ENCODE measurements around the gene HCK. TPM values are rescaled to one million over a fixed set of nuclear protein-coding genes. Genes with fewer than 3 reads are reported as not detected.

HCK gene
- polyA plus RNA-seq, 1 of the 3 experiments (the other 2 are of a cell fraction) = not detected

DNA sequence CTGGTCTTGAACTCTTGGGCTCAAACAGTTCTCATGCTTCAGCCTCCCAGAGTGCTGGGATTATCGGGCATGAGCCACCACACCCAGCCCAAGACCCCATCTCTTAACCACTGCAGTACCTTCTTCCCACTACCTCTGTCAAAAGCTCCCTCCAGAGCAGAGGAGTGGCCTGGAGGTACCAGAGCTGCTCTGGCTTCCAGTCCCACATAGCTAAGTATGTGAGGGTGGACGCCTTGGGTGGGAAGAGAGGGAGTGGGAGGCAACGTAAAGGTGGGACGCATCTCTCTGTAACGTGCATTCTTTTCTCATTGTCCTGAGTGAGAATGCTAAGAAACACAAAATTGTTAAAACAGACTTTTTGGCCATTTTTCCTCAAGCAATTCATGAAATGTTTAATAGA is 82.0 kb downstream of the HCK start:
- 100% methylated on average over 5 of the region's 5 CpGs for whole genome bisulfite sequencing (ENCODE audit: low lambda C conversion rate)
- Histone ChIP-seq H3K9me3 (no peaks in the 10 kb centered on the region), H3F3A (replicated peaks; ENCODE audit: insufficient read depth) (no peaks in the 10 kb centered on the region), H2AFZ (ENCODE audit: low read depth) (no peak overlapping the region), H3K36me3 (replicated peaks in 1 of 2; ENCODE audit: control insufficient read depth in 1 of 2, insufficient read depth in 2 of 2, low read length in 1 of 2) (peaks cover 24 to 39% of the 10 kb centered on the region in 2 experiments), H3K9ac (no peak overlapping the region), H3K79me2 (ENCODE audit: insufficient read depth) (peaks cover 34% of the 10 kb centered on the region), H3K9me2 (no peaks in the 10 kb centered on the region), H3K27me3 (ENCODE audit: insufficient read depth) (no peaks in the 10 kb centered on the region), H4K20me1 (ENCODE audit: insufficient read depth) (peaks cover 53% of the 10 kb centered on the region), H3K27ac (ENCODE audit: low read depth in 2 of 2, low read length in 1 of 2) (no peak overlapping the region), H3K4me3 (ENCODE audit: low read depth in 2 of 2, low read length in 1 of 2) (no peak overlapping the region), H3K4me1 (ENCODE audit: control insufficient read depth in 1 of 2, insufficient read depth in 2 of 2, low read depth in 1 of 2, low read length in 1 of 2) (no peaks in the 10 kb centered on the region), H3K4me2 (no peak overlapping the region)
- no peak for TF ChIP-seq FOXJ3 (CRISPR knock-in tag; IDR thresholded peaks at IDR 0.05)
- TF ChIP-seq RCOR1 (IDR thresholded peaks at IDR 0.05; ENCODE audit: low read length) = no peak
- TF ChIP-seq, protein P1, sequence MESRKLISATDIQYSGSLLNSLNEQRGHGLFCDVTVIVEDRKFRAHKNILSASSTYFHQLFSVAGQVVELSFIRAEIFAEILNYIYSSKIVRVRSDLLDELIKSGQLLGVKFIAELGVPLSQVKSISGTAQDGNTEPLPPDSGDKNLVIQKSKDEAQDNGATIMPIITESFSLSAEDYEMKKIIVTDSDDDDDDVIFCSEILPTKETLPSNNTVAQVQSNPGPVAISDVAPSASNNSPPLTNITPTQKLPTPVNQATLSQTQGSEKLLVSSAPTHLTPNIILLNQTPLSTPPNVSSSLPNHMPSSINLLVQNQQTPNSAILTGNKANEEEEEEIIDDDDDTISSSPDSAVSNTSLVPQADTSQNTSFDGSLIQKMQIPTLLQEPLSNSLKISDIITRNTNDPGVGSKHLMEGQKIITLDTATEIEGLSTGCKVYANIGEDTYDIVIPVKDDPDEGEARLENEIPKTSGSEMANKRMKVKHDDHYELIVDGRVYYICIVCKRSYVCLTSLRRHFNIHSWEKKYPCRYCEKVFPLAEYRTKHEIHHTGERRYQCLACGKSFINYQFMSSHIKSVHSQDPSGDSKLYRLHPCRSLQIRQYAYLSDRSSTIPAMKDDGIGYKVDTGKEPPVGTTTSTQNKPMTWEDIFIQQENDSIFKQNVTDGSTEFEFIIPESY (IDR thresholded peaks at IDR 0.05; ENCODE audit: borderline replicate concordance, low read depth) = no peak
- no peak for TF ChIP-seq SMC3 (IDR thresholded peaks at IDR 0.05; ENCODE audit: low read depth, low read length)
- no peak for TF ChIP-seq TCF12 (IDR thresholded peaks at IDR 0.05)
- no peak for TF ChIP-seq GABPA (IDR thresholded peaks at IDR 0.05; ENCODE audit: low read depth)
- TF ChIP-seq, protein P2, sequence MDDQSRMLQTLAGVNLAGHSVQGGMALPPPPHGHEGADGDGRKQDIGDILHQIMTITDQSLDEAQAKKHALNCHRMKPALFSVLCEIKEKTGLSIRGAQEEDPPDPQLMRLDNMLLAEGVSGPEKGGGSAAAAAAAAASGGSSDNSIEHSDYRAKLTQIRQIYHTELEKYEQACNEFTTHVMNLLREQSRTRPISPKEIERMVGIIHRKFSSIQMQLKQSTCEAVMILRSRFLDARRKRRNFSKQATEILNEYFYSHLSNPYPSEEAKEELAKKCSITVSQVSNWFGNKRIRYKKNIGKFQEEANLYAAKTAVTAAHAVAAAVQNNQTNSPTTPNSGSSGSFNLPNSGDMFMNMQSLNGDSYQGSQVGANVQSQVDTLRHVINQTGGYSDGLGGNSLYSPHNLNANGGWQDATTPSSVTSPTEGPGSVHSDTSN (IDR thresholded peaks at IDR 0.05) = no peak
- TF ChIP-seq TAF1 (IDR thresholded peaks at IDR 0.05; ENCODE audit: borderline replicate concordance, low read depth, low read length) = no peak
- POLR2A ChIA-PET = no interaction called here
- no peak for DNase-seq
- CTCF ChIA-PET = interaction anchor here (1.5 kb wide), 1 partner anchor 42 kb away, joined by 4 read pairs; no protein-coding TSS in a partner anchor

- H3K27me3 ChIP-seq (ENCODE audit: insufficient read depth) = no peaks in the 10 kb centered on the region
- H2AFZ ChIP-seq (ENCODE audit: low read depth) = no peak overlapping the region
- DNase-seq = no peak
- TF ChIP-seq RAD21 (IDR thresholded peaks at IDR 0.05; ENCODE audit: low read length) = no peak
- TF ChIP-seq TAF1 (IDR thresholded peaks at IDR 0.05; ENCODE audit: borderline replicate concordance, low read depth, low read length) = no peak
- no peak for TF ChIP-seq RCOR1 (IDR thresholded peaks at IDR 0.05; ENCODE audit: low read length)
- TF ChIP-seq ELF1 (IDR thresholded peaks at IDR 0.05) = no peak
- no peak for TF ChIP-seq GATA2 (CRISPR knock-in tag; IDR thresholded peaks at IDR 0.05)
- TF ChIP-seq RXRA (IDR thresholded peaks at IDR 0.05; ENCODE audit: borderline replicate concordance, low read depth) = no peak
- TF ChIP-seq, protein P1 (IDR thresholded peaks at IDR 0.05; ENCODE audit: borderline replicate concordance, low read depth) = no peak
- no peak for TF ChIP-seq NRF1 (IDR thresholded peaks at IDR 0.05; ENCODE audit: low read depth, low read length)
- no peaks in the 10 kb centered on the region for H3K9me3 ChIP-seq
- no peak overlapping the region for H3K4me3 ChIP-seq (ENCODE audit: low read depth in 2 of 2, low read length in 1 of 2)
- POLR2A ChIA-PET = no interaction called here
- no peaks in the 10 kb centered on the region for H3F3A ChIP-seq (replicated peaks; ENCODE audit: insufficient read depth)
- no peak overlapping the region for H3K9ac ChIP-seq
- H3K4me1 ChIP-seq (ENCODE audit: control insufficient read depth in 1 of 2, insufficient read depth in 2 of 2, low read depth in 1 of 2, low read length in 1 of 2) = no peaks in the 10 kb centered on the region
- H3K4me2 ChIP-seq = no peak overlapping the region
- CTCF ChIA-PET = interaction anchor here (1.6 to 1.9 kb wide), 2 partner anchors 24 to 26 kb away, joined by 4 read pairs; no protein-coding TSS in a partner anchor
- peaks cover 14% of the 10 kb centered on the region; the same call in 1 of the 2 replicates for H3K79me2 ChIP-seq (ENCODE audit: insufficient read depth)
- no peaks in the 10 kb centered on the region for H3K9me2 ChIP-seq
- peaks cover 30 to 49% of the 10 kb centered on the region in 2 experiments for H3K36me3 ChIP-seq (replicated peaks in 1 of 2; ENCODE audit: control insufficient read depth in 1 of 2, insufficient read depth in 2 of 2, low read length in 1 of 2)
- H4K20me1 ChIP-seq (ENCODE audit: insufficient read depth) = peaks cover 39% of the 10 kb centered on the region
- H3K27ac ChIP-seq (ENCODE audit: low read depth in 2 of 2, low read length in 1 of 2) = no peak overlapping the region
- WGBS (ENCODE audit: low lambda C conversion rate) = 91% methylated on average over 3 of the region's 3 CpGs
Measured at GRCh38 chr20:32135983-32136515, 84.0 kb downstream of the HCK start.

Data from SK-N-SH (cell line).